IMR-90 (cell line): Measurements from ENCODE around the gene TCEA2. TPM values are rescaled to one million over a fixed set of nuclear protein-coding genes. Genes with fewer than 3 reads are reported as not detected.

Experiments
- ATAC-seq: fragments of 200-7000 bp; cut with Tn5 transposase; 2 replicates; pipeline ENCODE4 v1.9.1; 2020; ENCODE audit warnings: low read depth, mild to moderate bottlenecking, moderate library complexity
- BruUV-seq: library from RNA; stranded (reverse); fragments of 400-500 nt; replicated peaks from 2 replicates; lab custom pipeline; 2021; lab: Mats Ljungman, UMichigan
- CTCF ChIA-PET: fragments of 300-600 bp; formaldehyde crosslinking; extraction: SDS; loops from one replicate; lab custom pipeline; 2021; ENCODE audit warnings: antibody characterized with exemption; lab: Yijun Ruan, JAX
- POLR2A ChIA-PET: fragments of 300-600 bp; sonication (Branson Sonifier 250); formaldehyde crosslinking; loops from one replicate; lab custom pipeline; 2022; ENCODE audit warnings: antibody characterized with exemption; ENCODE audit not compliant: unreplicated experiment; lab: Charles Lee
- DNase-seq: peaks from one replicate; pipeline ENCODE4 v3.0.0; 2013
- H2AFZ ChIP-seq: replicated peaks from 2 replicates; pipeline ENCODE3; 2013; ENCODE audit warnings: low read length, mild to moderate bottlenecking; ENCODE audit not compliant: poor library complexity
- H2AK5ac ChIP-seq: 2 replicates; pipeline ENCODE4 v1.6.1; 2013; ENCODE audit warnings: low read depth, low read length, inconsistent platforms
- H2AK9ac ChIP-seq: replicated peaks from 2 replicates; pipeline ENCODE3; 2013; ENCODE audit warnings: mild to moderate bottlenecking, low read depth, low read length, moderate library complexity; ENCODE audit not compliant: poor library complexity
- H2BK120ac ChIP-seq: 2 replicates; pipeline ENCODE4 v1.6.1; 2013; ENCODE audit warnings: low read depth, low read length, inconsistent platforms
- H2BK15ac ChIP-seq: 3 replicates; pipeline ENCODE4 v1.6.1; 2013; ENCODE audit warnings: low read depth, low read length, inconsistent platforms
- H2BK20ac ChIP-seq: 2 replicates; pipeline ENCODE4 v1.6.1; 2013; ENCODE audit warnings: low read depth, mild to moderate bottlenecking, inconsistent platforms, low read length, moderate library complexity
- H2BK5ac ChIP-seq: 2 replicates; pipeline ENCODE4 v1.6.1; 2013; ENCODE audit warnings: mild to moderate bottlenecking, low read depth, low read length, inconsistent platforms; ENCODE audit not compliant: poor library complexity, severe bottlenecking
- H3K14ac ChIP-seq: replicated peaks from 2 replicates; pipeline ENCODE4 v1.6.1; 2013; ENCODE audit warnings: low read depth, low read length, inconsistent platforms
- H3K18ac ChIP-seq: 2 replicates; pipeline ENCODE4 v1.6.1; 2013; ENCODE audit warnings: low read depth, low read length, control low read depth
- H3K23ac ChIP-seq: 2 replicates; pipeline ENCODE4 v1.6.1; 2013; ENCODE audit warnings: low read depth, low read length, inconsistent platforms
- H3K27ac ChIP-seq: 2 replicates; pipeline ENCODE4 v1.5.1; 2013; ENCODE audit warnings: mild to moderate bottlenecking, control low read depth, low read length; ENCODE audit not compliant: insufficient read depth
- H3K27me3 ChIP-seq: 2 replicates; pipeline ENCODE4 v1.6.1; 2013; ENCODE audit warnings: low read length; ENCODE audit not compliant: control insufficient read depth, insufficient read depth
- H3K36me3 ChIP-seq: 2 replicates; pipeline ENCODE4 v1.6.1; 2013; ENCODE audit warnings: low read length, mixed read lengths; ENCODE audit not compliant: control insufficient read depth, insufficient read depth
- H3K4ac ChIP-seq: 2 replicates; pipeline ENCODE4 v1.6.1; 2013; ENCODE audit warnings: low read depth, low read length, inconsistent platforms
- H3K4me1 ChIP-seq: 2 replicates; pipeline ENCODE4 v1.6.1; 2013; ENCODE audit warnings: low read length, mixed read lengths; ENCODE audit not compliant: control insufficient read depth, insufficient read depth
- H3K4me2 ChIP-seq: 2 replicates; pipeline ENCODE4 v1.6.1; 2013; ENCODE audit warnings: low read depth, mild to moderate bottlenecking, control low read depth, low read length, moderate library complexity
- H3K4me3 ChIP-seq: 2 replicates; pipeline ENCODE4 v1.5.1; 2013; ENCODE audit warnings: low read depth, mild to moderate bottlenecking, control low read depth, low read length, moderate library complexity; ENCODE audit not compliant: insufficient read depth
- H3K56ac ChIP-seq: 2 replicates; pipeline ENCODE4 v1.6.1; 2013; ENCODE audit warnings: low read length, inconsistent platforms; ENCODE audit not compliant: insufficient read depth; ENCODE audit errors: extremely low read depth
- H3K79me1 ChIP-seq, 2 experiments: 2 replicates each; pipeline ENCODE4 v1.6.1; 2013; ENCODE audit warnings: low read length in 2 of 2, inconsistent platforms in 1 of 2, low read depth in 1 of 2
- H3K9ac ChIP-seq: 2 replicates; pipeline ENCODE4 v1.6.1; 2013; ENCODE audit warnings: low read depth, low read length, control low read depth
- H3K9me1 ChIP-seq: 2 replicates; pipeline ENCODE4 v1.6.1; 2013; ENCODE audit warnings: low read length, inconsistent platforms; ENCODE audit not compliant: insufficient read depth
- H3K9me3 ChIP-seq: 2 replicates; pipeline ENCODE4 v1.6.1; 2013; ENCODE audit warnings: low read length; ENCODE audit not compliant: control insufficient read depth, insufficient read depth
- H4K20me1 ChIP-seq: 2 replicates; pipeline ENCODE4 v1.6.1; 2013; ENCODE audit warnings: low read length, inconsistent platforms; ENCODE audit not compliant: insufficient read depth
- H4K5ac ChIP-seq: 2 replicates; pipeline ENCODE4 v1.6.1; 2013; ENCODE audit warnings: mild to moderate bottlenecking, low read depth, low read length, control low read depth
- H4K8ac ChIP-seq, 2 experiments: 2 replicates each; pipeline ENCODE4 v1.6.1; 2013; ENCODE audit warnings: low read depth in 2 of 2, low read length in 2 of 2, control low read depth in 1 of 2, inconsistent platforms in 1 of 2
- H4K91ac ChIP-seq: 2 replicates; pipeline ENCODE4 v1.6.1; 2013; ENCODE audit warnings: low read depth, low read length, inconsistent platforms; ENCODE audit not compliant: insufficient read depth
- BHLHE40 ChIP-seq: fragments of 150-350 bp; IDR thresholded peaks from 2 replicates; pipeline ENCODE4 v1.6.1; 2016; ENCODE audit warnings: mild to moderate bottlenecking, low read depth, low read length
- CEBPB ChIP-seq: IDR thresholded peaks from 2 replicates; pipeline ENCODE4 v1.6.1; 2012; ENCODE audit warnings: low read depth, low read length, improper control_type of control experiment
- FOS ChIP-seq: fragments of 150-350 bp; IDR thresholded peaks from 2 replicates; pipeline ENCODE4 v1.6.1; 2016; ENCODE audit warnings: low read depth, low read length
- MAZ ChIP-seq: IDR thresholded peaks from 2 replicates; pipeline ENCODE4 v1.6.1; 2012; ENCODE audit warnings: low read depth, mild to moderate bottlenecking, low read length, improper control_type of control experiment, moderate library complexity, borderline replicate concordance
- MXI1 ChIP-seq: IDR thresholded peaks from 2 replicates; pipeline ENCODE4 v1.6.1; 2012; ENCODE audit warnings: low read depth, mild to moderate bottlenecking, low read length, moderate library complexity, borderline replicate concordance
- NFE2L2 ChIP-seq: fragments of 150-350 bp; IDR thresholded peaks from 2 replicates; pipeline ENCODE4 v1.6.1; 2016; ENCODE audit warnings: low read depth, mild to moderate bottlenecking, low read length
- POLR2A ChIP-seq: IDR thresholded peaks from 2 replicates; pipeline ENCODE4 v1.6.1; 2012; ENCODE audit warnings: mild to moderate bottlenecking, low read depth, low read length
- RAD21 ChIP-seq: IDR thresholded peaks from 2 replicates; pipeline ENCODE4 v1.6.1; 2012; ENCODE audit warnings: low read length, improper control_type of control experiment
- RCOR1 ChIP-seq: IDR thresholded peaks from 2 replicates; pipeline ENCODE4 v1.6.1; 2012; ENCODE audit warnings: mild to moderate bottlenecking, low read length, improper control_type of control experiment; ENCODE audit not compliant: insufficient replicate concordance
- SMC3 ChIP-seq: fragments of 150-350 bp; IDR thresholded peaks from 2 replicates; pipeline ENCODE4 v1.6.1; 2016; ENCODE audit warnings: low read depth, mild to moderate bottlenecking, antibody characterized with exemption, low read length, moderate library complexity
- WGBS, 2 experiments: methylation state at CpG; one replicate each; pipeline versions ENCODE4 v1.1.5 to v1.1.7; 2013; ENCODE audit warnings: missing lambda C conversion rate in 2 of 2; ENCODE audit not compliant: insufficient read length in 1 of 2; ENCODE audit errors: extremely low coverage in 2 of 2; 5-methylcytosine and 5-hydroxymethylcytosine counted together
- dilution Hi-C: fragments of 300-500 bp; cut with HindIII; formaldehyde crosslinking; loops from one replicate; pipeline ENCODE4 v1.14.3; 2018; ENCODE audit warnings: low sequenced_read_pairs; ENCODE audit not compliant: unreplicated experiment
- in situ Hi-C: fragments of 300-500 bp; cut with MboI; formaldehyde crosslinking; loops from 3 replicates; pipeline ENCODE4 v1.14.3; 2019; ENCODE audit warnings: low sequenced_read_pairs, inconsistent platforms, mixed read lengths
- intact Hi-C: fragments of 100-400 bp; cut with micrococcal nuclease; formaldehyde crosslinking; loops from 2 replicates; pipeline ENCODE4 v1.10.0; 2022
- polyA plus RNA-seq, 3 experiments: library from polyadenylated mRNA; depleted of rRNA; stranded (reverse); fragments of >200 nt; gene quantifications; 2 replicates each; pipeline ENCODE4 v1.2.3, GENCODE V29; 2012; ENCODE audit warnings: low replicate concordance in 1 of 3
- total RNA-seq: library from RNA; depleted of rRNA; stranded (reverse); fragments of >200 nt; gene quantifications from 2 replicates; pipeline ENCODE4 v1.2.3, GENCODE V29; 2012
- TF ChIP-seq, protein P1 (sequence below): fragments of 150-350 bp; IDR thresholded peaks from 2 replicates; pipeline ENCODE4 v1.6.1; 2017; ENCODE audit warnings: mild to moderate bottlenecking, antibody characterized with exemption, low read length, low read depth
- TF ChIP-seq, protein P2 (sequence below): conservative IDR thresholded peaks from 2 replicates; pipeline ENCODE4 v1.5.1; 2012; ENCODE audit warnings: mild to moderate bottlenecking, low read depth, low read length, improper control_type of control experiment

Gene TCEA2
- total and polyA plus RNA-seq, 2 of the 4 experiments (the other 2 are of a cell fraction), result 9.3 to 30.0 TPM

DNA sequence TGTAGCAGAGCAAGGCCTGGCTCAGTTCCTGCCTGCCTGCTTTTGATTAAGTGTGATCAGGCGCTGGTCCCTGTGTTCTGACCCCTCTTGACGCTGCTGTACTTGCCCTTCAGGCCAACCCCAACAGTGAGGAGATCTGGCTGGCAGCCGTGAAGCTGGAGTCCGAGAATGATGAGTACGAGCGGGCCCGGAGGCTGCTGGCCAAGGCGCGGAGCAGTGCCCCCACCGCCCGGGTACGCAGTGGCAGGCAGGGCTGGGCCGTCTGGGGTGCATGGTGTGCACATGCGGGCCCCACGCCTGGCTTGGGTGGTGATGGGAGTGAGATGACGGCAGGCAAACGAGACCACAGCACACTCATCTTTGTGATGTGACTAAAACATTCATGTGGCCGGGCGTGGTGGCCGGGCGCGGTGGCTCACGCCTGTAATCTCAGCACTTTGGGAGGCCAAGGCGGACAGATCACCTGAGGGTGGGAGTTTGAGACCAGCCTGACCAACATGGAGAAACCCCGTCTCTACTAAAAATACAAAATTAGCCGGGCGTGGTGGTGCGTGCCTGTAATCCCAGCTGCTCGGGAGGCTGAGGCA, 37.1 kb upstream of the TCEA2 start:
- Histone ChIP-seq H4K5ac (no peak overlapping the region), H3K4me2 (no peak overlapping the region), H4K91ac (no peak overlapping the region), H3K14ac (no peak overlapping the region), H2BK15ac (no peak overlapping the region), H3K9me1 (peaks cover 4% of the 10 kb centered on the region; the same call in 1 of the 2 replicates), H4K20me1 (peaks cover 13% of the 10 kb centered on the region), H3K4me1 (no peaks in the 10 kb centered on the region), H2BK5ac (no peak overlapping the region), H2AK5ac (no peak overlapping the region), H4K8ac (no peak overlapping the region), H2BK120ac (no peak overlapping the region), H2AK9ac (no peak overlapping the region), H3K79me1 (peaks cover 8 to 15% of the 10 kb centered on the region in 2 experiments; a peak in 3 of 4 replicates), H2BK20ac (no peak overlapping the region), H3K56ac (no peak overlapping the region), H3K9me3 (no peaks in the 10 kb centered on the region), H3K18ac (no peak overlapping the region), H2AFZ (no peak overlapping the region), H3K9ac (no peak overlapping the region), H3K23ac (no peak overlapping the region), H3K27ac (no peak overlapping the region), H3K27me3 (no peaks in the 10 kb centered on the region), H3K4ac (no peak overlapping the region), H3K36me3 (peaks cover 74% of the 10 kb centered on the region), H3K4me3 (no peak overlapping the region)
- in situ Hi-C loops, result no loop called here
- no peak for ATAC-seq
- ChIA-PET POLR2A (no interaction called here), CTCF (no interaction called here)
- no TSS peak for BruUV-seq
- no peak for TF ChIP-seq POLR2A
- no peak for TF ChIP-seq NFE2L2
- TF ChIP-seq, protein P1, sequence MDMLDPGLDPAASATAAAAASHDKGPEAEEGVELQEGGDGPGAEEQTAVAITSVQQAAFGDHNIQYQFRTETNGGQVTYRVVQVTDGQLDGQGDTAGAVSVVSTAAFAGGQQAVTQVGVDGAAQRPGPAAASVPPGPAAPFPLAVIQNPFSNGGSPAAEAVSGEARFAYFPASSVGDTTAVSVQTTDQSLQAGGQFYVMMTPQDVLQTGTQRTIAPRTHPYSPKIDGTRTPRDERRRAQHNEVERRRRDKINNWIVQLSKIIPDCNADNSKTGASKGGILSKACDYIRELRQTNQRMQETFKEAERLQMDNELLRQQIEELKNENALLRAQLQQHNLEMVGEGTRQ, result no peak
- TF ChIP-seq SMC3, result no peak
- no peak for TF ChIP-seq BHLHE40
- TF ChIP-seq MAZ, result no peak
- TF ChIP-seq CEBPB, result no peak
- no peak for TF ChIP-seq RCOR1
- no peak for TF ChIP-seq MXI1
- no peak for TF ChIP-seq RAD21
- no peak for TF ChIP-seq FOS
- TF ChIP-seq, protein P2, sequence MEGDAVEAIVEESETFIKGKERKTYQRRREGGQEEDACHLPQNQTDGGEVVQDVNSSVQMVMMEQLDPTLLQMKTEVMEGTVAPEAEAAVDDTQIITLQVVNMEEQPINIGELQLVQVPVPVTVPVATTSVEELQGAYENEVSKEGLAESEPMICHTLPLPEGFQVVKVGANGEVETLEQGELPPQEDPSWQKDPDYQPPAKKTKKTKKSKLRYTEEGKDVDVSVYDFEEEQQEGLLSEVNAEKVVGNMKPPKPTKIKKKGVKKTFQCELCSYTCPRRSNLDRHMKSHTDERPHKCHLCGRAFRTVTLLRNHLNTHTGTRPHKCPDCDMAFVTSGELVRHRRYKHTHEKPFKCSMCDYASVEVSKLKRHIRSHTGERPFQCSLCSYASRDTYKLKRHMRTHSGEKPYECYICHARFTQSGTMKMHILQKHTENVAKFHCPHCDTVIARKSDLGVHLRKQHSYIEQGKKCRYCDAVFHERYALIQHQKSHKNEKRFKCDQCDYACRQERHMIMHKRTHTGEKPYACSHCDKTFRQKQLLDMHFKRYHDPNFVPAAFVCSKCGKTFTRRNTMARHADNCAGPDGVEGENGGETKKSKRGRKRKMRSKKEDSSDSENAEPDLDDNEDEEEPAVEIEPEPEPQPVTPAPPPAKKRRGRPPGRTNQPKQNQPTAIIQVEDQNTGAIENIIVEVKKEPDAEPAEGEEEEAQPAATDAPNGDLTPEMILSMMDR, result no peak
- DNase-seq, result no peak
- dilution Hi-C loops, result no loop called here
- intact Hi-C loops, result no loop called here
- 92% methylated on average over 17 of the region's 29 CpGs; no CpG with 5 or more reads in 1 of the 2 experiments for WGBS, 2 experiments
